Loucy (cell line): ENCODE data around the gene AMZ1.
A peak's percentile ranks its signal among the peaks of the same experiment; 100 is the strongest.
"Not testable (repeated sequence)": the region's sequence is repeated elsewhere in the genome, so short reads cannot be mapped to it uniquely, and the experiment has no call there.

Experiments
- H2AFZ ChIP-seq: fragments of 200-600 bp; sonication (generic); 2 replicates; pipeline ENCODE4 v1.6.0; 2016; ENCODE audit warnings: antibody characterized with exemption, mild to moderate bottlenecking, low read length, moderate library complexity
- H3F3A ChIP-seq: fragments of 200-600 bp; 2 replicates; pipeline ENCODE4 v1.6.0; 2016; ENCODE audit warnings: antibody characterized with exemption, low read depth, mild to moderate bottlenecking
- H3K27me3 ChIP-seq: fragments of 200-600 bp; sonication (generic); 2 replicates; pipeline ENCODE4 v1.6.1; 2014; ENCODE audit warnings: low read length, mild to moderate bottlenecking; ENCODE audit not compliant: insufficient read depth, poor library complexity, severe bottlenecking
- H3K36me3 ChIP-seq: fragments of 200-600 bp; sonication (generic); 2 replicates; pipeline ENCODE4 v1.6.1; 2016; ENCODE audit warnings: low read length; ENCODE audit not compliant: insufficient read depth
- H3K4me1 ChIP-seq: fragments of 200-600 bp; sonication (generic); 2 replicates; pipeline ENCODE4 v1.5.1; 2014; ENCODE audit warnings: low read length, mild to moderate bottlenecking; ENCODE audit not compliant: insufficient read depth, poor library complexity, severe bottlenecking
- H3K4me2 ChIP-seq: fragments of 200-600 bp; sonication (generic); 2 replicates; pipeline ENCODE4 v1.6.0; 2014; ENCODE audit warnings: antibody characterized with exemption, low read length, low read depth, mild to moderate bottlenecking; ENCODE audit not compliant: poor library complexity, severe bottlenecking
- H3K4me3 ChIP-seq: fragments of 200-600 bp; sonication (generic); 2 replicates; pipeline ENCODE4 v1.5.1; 2014; ENCODE audit warnings: low read length, mild to moderate bottlenecking, mixed read lengths; ENCODE audit not compliant: poor library complexity, severe bottlenecking
- H3K79me2 ChIP-seq: fragments of 200-600 bp; sonication (generic); 2 replicates; pipeline ENCODE4 v1.6.1; 2014; ENCODE audit warnings: low read length; ENCODE audit not compliant: insufficient read depth
- H3K9ac ChIP-seq: fragments of 200-600 bp; sonication (generic); 2 replicates; pipeline ENCODE4 v1.6.0; 2014; ENCODE audit warnings: mild to moderate bottlenecking, low read depth, low read length, moderate library complexity; ENCODE audit not compliant: poor library complexity, severe bottlenecking
- H3K9me2 ChIP-seq: fragments of 200-600 bp; sonication (generic); replicated peaks from 2 replicates; pipeline ENCODE4 v1.6.1; 2016; ENCODE audit warnings: low read depth, low read length, mixed read lengths
- H3K9me3 ChIP-seq: fragments of 200-600 bp; sonication (generic); 2 replicates; pipeline ENCODE4 v1.6.1; 2014; ENCODE audit warnings: mild to moderate bottlenecking, antibody characterized with exemption, low read length, low read depth; ENCODE audit not compliant: insufficient read depth
- H4K20me1 ChIP-seq: fragments of 200-600 bp; sonication (generic); 2 replicates; pipeline ENCODE4 v1.6.0; 2014; ENCODE audit warnings: antibody characterized with exemption, low read length, mild to moderate bottlenecking; ENCODE audit not compliant: insufficient read depth, poor library complexity, severe bottlenecking
- EZH2phosphoT487 ChIP-seq: fragments of 200-600 bp; IDR thresholded peaks from 2 replicates; pipeline ENCODE4 v1.6.1; 2018; ENCODE audit warnings: antibody characterized with exemption, mild to moderate bottlenecking, moderate library complexity, borderline replicate concordance
- TF ChIP-seq, protein P1 (sequence below): fragments of 200-600 bp; sonication (generic); conservative IDR thresholded peaks from 2 replicates; pipeline ENCODE4 v1.5.1; 2014; ENCODE audit warnings: mild to moderate bottlenecking, antibody characterized with exemption, low read length

Gene AMZ1

DNA sequence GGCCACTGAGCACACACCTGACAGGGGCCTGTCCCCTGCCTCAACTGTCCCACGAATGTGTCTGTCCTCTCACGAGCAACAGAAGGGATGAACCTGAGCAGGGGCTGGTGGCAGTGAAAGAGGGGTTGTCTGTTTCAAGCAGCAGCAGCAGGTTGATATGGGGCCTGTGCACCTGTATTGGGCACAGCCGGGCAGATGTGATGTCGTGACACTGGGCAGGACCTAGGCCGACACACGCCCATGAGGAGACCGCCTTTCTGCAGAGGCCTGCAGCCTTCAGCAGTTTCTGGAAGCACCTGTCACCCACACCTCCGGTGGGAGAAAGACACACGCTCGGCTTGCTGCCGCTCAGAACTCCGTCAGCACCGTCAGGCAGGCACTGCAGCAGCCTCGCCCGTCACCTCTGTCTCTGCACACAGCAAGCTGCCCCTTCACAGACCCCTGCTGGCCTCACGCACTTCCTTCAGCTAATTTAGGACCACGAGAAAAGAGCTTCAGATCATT is 48.5 kb downstream of the AMZ1 start:
- no peak overlapping the region for H2AFZ ChIP-seq
- peaks cover 75% of the 10 kb centered on the region for H3K4me1 ChIP-seq
- no peaks in the 10 kb centered on the region for H3K9me2 ChIP-seq
- peaks cover 31% of the 10 kb centered on the region; the same call in 1 of the 2 replicates for H3K36me3 ChIP-seq
- peak overlapping the region; percentile 78 for H3K9ac ChIP-seq
- TF ChIP-seq EZH2phosphoT487, result no peak
- TF ChIP-seq, protein P1, sequence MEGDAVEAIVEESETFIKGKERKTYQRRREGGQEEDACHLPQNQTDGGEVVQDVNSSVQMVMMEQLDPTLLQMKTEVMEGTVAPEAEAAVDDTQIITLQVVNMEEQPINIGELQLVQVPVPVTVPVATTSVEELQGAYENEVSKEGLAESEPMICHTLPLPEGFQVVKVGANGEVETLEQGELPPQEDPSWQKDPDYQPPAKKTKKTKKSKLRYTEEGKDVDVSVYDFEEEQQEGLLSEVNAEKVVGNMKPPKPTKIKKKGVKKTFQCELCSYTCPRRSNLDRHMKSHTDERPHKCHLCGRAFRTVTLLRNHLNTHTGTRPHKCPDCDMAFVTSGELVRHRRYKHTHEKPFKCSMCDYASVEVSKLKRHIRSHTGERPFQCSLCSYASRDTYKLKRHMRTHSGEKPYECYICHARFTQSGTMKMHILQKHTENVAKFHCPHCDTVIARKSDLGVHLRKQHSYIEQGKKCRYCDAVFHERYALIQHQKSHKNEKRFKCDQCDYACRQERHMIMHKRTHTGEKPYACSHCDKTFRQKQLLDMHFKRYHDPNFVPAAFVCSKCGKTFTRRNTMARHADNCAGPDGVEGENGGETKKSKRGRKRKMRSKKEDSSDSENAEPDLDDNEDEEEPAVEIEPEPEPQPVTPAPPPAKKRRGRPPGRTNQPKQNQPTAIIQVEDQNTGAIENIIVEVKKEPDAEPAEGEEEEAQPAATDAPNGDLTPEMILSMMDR, result peak; percentile 40; the same call in 1 of the 2 replicates
- H3K9me3 ChIP-seq, result no peaks in the 10 kb centered on the region
- peaks cover 9% of the 10 kb centered on the region for H3F3A ChIP-seq
- H4K20me1 ChIP-seq, result no peaks in the 10 kb centered on the region
- H3K27me3 ChIP-seq, result no peaks in the 10 kb centered on the region
- peaks cover 86% of the 10 kb centered on the region for H3K79me2 ChIP-seq
- H3K4me2 ChIP-seq, result peak overlapping the region; percentile 62
- peak overlapping the region; percentile 2 for H3K4me3 ChIP-seq

DNA sequence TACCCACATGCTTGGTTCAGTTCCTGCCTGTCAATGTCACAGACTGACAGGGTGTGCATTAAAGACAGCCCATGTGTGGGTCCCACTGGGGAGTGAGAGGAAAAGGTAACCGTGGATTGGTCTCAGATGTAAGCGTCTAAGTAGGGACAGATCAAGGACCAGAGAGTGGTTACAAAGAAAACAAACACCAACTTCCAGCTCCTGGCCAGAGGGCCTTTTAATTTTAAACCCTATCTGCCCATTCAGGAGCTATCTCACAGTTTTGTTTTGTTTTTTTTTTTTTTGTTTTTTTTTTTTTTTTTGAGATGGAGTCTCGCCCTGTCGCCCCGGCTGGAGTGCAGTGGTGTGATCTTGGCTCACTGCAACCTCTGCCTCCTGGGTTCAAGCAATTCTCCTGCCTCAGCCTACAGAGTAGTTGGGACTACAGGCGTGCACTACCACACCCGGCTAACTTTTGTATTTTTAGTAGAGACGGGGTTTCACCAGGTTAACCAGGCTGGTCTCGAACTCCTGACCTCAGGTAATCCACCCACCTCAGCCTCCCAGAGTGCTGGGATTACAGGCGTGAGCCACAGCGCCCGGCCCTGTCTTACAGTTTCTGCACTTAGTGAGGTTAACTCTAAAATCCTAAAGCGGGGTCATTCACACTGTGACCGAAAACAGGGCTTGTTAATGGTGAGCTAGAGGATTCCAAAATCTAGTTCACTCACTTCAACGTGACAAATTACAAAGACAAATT is 49.2 kb downstream of the AMZ1 start:
- not testable (repeated sequence) for H3K9me2 ChIP-seq, H3K9me3 ChIP-seq, H3K4me3 ChIP-seq, H3F3A ChIP-seq, H3K27me3 ChIP-seq, H4K20me1 ChIP-seq, H2AFZ ChIP-seq
- Histone ChIP-seq H3K79me2 (peaks cover 85% of the 10 kb centered on the region), H3K4me1 (peaks cover 68% of the 10 kb centered on the region), H3K36me3 (peaks cover 29% of the 10 kb centered on the region; the same call in 1 of the 2 replicates), H3K4me2 (peak overlapping the region; percentile 62), H3K9ac (peak overlapping the region; percentile 78)

GRCh38 chr7:2737771-2738540 is 50.0 kb downstream of the AMZ1 start:
- Histone ChIP-seq H2AFZ (no peak overlapping the region), H3K27me3 (no peaks in the 10 kb centered on the region), H3K36me3 (peaks cover 31% of the 10 kb centered on the region; the same call in 1 of the 2 replicates), H3K4me3 (no peak overlapping the region), H3K4me2 (no peak overlapping the region), H3F3A (peaks cover 9% of the 10 kb centered on the region), H3K79me2 (peaks cover 85% of the 10 kb centered on the region), H3K4me1 (peaks cover 60% of the 10 kb centered on the region), H3K9me2 (no peaks in the 10 kb centered on the region), H3K9me3 (no peaks in the 10 kb centered on the region), H3K9ac (peak overlapping the region; percentile 78), H4K20me1 (no peaks in the 10 kb centered on the region)
- no peak for TF ChIP-seq EZH2phosphoT487
- TF ChIP-seq, protein P1, result no peak
